GM12865 (cell line): ENCODE measurements around the gene ZNF618.

Experiments
- DNase-seq: peaks from one replicate; pipeline ENCODE4 v3.0.0; 2010; ENCODE audit warnings: low read depth
- H3K4me3 ChIP-seq: 2 replicates; pipeline ENCODE4 v1.5.1; 2011; ENCODE audit warnings: mild to moderate bottlenecking, low read depth, low read length, control low read depth
- CTCF ChIP-seq: IDR thresholded peaks from 2 replicates; pipeline ENCODE4 v1.5.1; 2011; ENCODE audit warnings: low read length, control low read depth, low read depth, inconsistent platforms; ENCODE audit not compliant: insufficient read depth; ENCODE audit errors: missing control alignments

The ZNF618 gene

GRCh38 chr9:114061830-114062474, 185.8 kb downstream of the ZNF618 start:
- TF ChIP-seq CTCF = no peak
- no peak for DNase-seq

GRCh38 chr9:114065304-114065703, 189.2 kb downstream of the ZNF618 start:
- no peak for TF ChIP-seq CTCF
- DNase-seq = no peak
- H3K4me3 ChIP-seq = no peak overlapping the region

More at GRCh38 chr9:114061830-114062474, 185.8 kb downstream of the ZNF618 start:
- no peak overlapping the region for H3K4me3 ChIP-seq

GRCh38 chr9:114069476-114070187, 193.5 kb downstream of the ZNF618 start:
- no peak for TF ChIP-seq CTCF
- H3K4me3 ChIP-seq = no peak overlapping the region
- DNase-seq = no peak

GRCh38 chr9:114070188-114071103, 194.3 kb downstream of the ZNF618 start:
- TF ChIP-seq CTCF = no peak
- no peak for DNase-seq
- H3K4me3 ChIP-seq = no peak overlapping the region

- no peak for TF ChIP-seq CTCF
- H3K4me3 ChIP-seq = no peak overlapping the region
- DNase-seq = no peak
Observed at GRCh38 chr9:114071197-114071795, 195.2 kb downstream of the ZNF618 start.
